Thyroid gland (tissue), 4 donors: ENCODE data around the gene HPN.

Experiments used
- POLR2A ChIP-seq, 2 donors: fragments of 450-650 bp; IDR thresholded peaks; one replicate each; pipeline ENCODE4 v1.6.1; 2017; ENCODE audit warnings: antibody characterized with exemption in 2 of 2, mild to moderate bottlenecking in 2 of 2, moderate library complexity in 1 of 2
- TF ChIP-seq, protein P1 (sequence below), 6 experiments: fragments of 200-600 bp in 3 of 6; fragments of 450-650 bp in 3 of 6; sonication (generic) in 3 of 6; IDR thresholded peaks; one replicate each; pipeline ENCODE4 v1.5.1; 2016 to 2019; ENCODE audit warnings: antibody characterized with exemption in 6 of 6, mild to moderate bottlenecking in 2 of 6, inconsistent platforms in 1 of 6, moderate library complexity in 1 of 6

DNA sequence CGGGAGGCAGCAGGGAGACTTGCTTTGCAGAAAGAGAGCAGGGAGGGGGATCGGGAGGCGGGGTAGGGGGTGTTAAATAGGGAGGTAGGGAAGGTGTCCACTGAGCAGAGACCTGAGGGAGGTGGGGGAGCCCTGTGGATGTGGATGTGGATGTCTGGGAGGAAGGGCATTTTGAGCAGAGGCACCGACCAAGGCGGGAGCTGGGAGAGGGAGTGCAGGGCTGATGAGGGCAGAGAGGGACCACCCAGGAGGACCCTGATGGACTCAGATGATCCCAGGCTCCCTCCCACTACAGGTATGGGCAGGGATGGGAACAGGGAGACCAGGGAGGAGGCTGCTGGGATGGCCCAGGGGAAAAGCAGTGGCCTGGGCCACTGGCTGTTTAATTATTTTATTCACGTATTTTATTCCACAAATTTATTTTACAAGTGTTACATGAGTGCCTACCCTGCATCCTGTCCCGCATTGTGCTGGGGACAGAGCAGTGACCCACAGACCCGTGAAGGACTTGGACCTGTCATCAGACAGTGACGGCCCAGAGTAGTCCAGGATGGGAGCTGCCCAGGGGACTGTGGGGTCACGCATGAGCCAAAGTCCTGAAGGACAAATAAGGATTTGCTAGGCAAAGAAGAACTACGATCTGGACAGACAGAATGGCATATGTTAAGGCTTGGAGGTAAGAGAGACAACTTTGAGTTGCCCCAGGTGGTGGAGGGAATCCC, 36.1 kb upstream of the HPN start:
- TF ChIP-seq POLR2A (IDR thresholded peaks at IDR 0.05), result no peak
- TF ChIP-seq, protein P1, sequence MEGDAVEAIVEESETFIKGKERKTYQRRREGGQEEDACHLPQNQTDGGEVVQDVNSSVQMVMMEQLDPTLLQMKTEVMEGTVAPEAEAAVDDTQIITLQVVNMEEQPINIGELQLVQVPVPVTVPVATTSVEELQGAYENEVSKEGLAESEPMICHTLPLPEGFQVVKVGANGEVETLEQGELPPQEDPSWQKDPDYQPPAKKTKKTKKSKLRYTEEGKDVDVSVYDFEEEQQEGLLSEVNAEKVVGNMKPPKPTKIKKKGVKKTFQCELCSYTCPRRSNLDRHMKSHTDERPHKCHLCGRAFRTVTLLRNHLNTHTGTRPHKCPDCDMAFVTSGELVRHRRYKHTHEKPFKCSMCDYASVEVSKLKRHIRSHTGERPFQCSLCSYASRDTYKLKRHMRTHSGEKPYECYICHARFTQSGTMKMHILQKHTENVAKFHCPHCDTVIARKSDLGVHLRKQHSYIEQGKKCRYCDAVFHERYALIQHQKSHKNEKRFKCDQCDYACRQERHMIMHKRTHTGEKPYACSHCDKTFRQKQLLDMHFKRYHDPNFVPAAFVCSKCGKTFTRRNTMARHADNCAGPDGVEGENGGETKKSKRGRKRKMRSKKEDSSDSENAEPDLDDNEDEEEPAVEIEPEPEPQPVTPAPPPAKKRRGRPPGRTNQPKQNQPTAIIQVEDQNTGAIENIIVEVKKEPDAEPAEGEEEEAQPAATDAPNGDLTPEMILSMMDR (IDR thresholded peaks at IDR 0.05), result no peak
